ENCODE data around the gene IER2.

The IER2 gene

DNA sequence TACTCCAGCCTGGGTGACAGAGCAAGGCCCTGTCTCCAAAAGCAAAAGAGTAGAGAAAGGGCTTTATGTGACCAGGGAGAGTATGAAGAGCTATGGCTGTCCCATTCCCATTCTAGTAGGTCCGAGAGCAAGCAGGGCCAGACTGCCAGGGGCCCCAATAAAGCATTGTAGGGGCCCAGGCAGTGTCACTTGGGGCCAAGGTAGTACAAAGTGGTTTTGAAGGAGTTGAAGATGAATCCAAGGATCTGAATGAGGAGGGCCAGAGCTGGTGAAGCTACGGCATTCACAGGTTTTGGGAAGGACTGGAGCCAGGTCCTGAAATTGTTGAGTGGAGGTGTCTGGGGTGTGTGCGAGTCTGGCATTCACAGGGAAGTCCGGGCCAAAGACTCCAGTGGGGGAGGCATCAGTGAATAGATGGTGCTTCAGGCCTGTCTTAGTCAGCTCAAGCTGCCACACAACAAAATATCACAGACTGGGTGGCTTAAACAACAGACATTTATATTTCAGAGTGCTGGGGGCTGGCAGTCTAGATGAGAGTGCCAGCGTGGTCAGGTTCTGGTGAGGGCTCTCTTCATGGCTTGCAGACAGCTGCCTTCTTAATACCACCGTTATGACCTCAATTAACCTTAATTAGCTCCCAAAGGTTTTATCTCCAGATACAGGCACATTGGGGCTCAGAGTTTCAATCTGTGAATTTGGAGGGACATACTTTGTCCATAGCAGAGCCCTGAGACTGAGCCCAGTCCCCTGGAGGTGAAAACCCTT lies 22.2 kb upstream of the IER2 start:
- TF ChIP-seq, protein P1, sequence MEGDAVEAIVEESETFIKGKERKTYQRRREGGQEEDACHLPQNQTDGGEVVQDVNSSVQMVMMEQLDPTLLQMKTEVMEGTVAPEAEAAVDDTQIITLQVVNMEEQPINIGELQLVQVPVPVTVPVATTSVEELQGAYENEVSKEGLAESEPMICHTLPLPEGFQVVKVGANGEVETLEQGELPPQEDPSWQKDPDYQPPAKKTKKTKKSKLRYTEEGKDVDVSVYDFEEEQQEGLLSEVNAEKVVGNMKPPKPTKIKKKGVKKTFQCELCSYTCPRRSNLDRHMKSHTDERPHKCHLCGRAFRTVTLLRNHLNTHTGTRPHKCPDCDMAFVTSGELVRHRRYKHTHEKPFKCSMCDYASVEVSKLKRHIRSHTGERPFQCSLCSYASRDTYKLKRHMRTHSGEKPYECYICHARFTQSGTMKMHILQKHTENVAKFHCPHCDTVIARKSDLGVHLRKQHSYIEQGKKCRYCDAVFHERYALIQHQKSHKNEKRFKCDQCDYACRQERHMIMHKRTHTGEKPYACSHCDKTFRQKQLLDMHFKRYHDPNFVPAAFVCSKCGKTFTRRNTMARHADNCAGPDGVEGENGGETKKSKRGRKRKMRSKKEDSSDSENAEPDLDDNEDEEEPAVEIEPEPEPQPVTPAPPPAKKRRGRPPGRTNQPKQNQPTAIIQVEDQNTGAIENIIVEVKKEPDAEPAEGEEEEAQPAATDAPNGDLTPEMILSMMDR (conservative IDR thresholded peaks at IDR 0.05; ENCODE audit: control insufficient read depth, insufficient read depth, low read depth, low read length), result no peak
- no peak for DNase-seq (ENCODE audit: low read depth)
- H3K4me3 ChIP-seq (ENCODE audit: control insufficient read depth, low read depth, low read length), result no peak overlapping the region

DNA sequence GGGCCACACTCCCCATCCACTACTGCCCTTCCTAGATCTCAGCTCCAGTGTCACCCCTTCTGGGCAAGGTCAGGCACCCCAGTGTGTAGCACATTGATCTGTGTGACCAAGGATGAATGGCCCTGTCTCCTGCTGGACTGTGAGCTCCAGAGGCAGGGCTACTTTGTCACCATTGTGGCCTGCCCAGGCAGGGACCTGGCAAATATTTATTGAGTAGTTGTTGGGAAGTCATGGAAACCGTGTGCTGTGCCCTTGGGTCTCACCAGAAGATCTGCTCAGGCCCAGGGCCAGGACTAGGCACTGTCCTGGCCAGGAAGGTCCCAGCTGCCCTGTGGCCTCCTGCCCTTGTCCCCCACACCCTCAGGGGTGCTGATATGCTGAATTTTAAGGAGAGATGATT lies 21.6 kb upstream of the IER2 start:
- DNase-seq (ENCODE audit: low read depth), result no peak
- TF ChIP-seq, protein P1 (conservative IDR thresholded peaks at IDR 0.05; ENCODE audit: control insufficient read depth, insufficient read depth, low read depth, low read length), result no peak
- no peak overlapping the region for H3K4me3 ChIP-seq (ENCODE audit: control insufficient read depth, low read depth, low read length)

DNA sequence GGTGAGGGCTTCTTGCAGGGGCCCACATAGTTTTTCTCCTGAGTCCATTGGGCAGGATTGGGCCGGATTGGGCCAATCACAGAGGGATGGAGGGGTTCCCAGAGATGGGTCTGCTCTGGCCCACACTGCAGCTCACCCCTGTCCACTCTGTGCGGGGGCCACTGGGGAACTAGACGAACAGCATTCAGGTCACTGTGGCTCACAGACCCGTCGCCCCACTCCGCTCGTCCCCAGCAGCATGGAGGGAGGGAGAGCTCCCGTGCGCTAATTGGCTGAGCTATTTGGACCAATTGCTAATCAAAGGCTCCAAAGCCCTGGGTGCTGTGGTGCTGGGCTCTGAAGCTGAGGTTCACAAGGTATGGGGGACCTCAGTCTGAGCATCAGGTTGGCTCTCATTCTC lies 20.8 kb upstream of the IER2 start:
- TF ChIP-seq, protein P1 (conservative IDR thresholded peaks at IDR 0.05; ENCODE audit: control insufficient read depth, insufficient read depth, low read depth, low read length), result no peak
- H3K4me3 ChIP-seq (ENCODE audit: control insufficient read depth, low read depth, low read length), result no peak overlapping the region
- DNase-seq (ENCODE audit: low read depth), result no peak

DNA sequence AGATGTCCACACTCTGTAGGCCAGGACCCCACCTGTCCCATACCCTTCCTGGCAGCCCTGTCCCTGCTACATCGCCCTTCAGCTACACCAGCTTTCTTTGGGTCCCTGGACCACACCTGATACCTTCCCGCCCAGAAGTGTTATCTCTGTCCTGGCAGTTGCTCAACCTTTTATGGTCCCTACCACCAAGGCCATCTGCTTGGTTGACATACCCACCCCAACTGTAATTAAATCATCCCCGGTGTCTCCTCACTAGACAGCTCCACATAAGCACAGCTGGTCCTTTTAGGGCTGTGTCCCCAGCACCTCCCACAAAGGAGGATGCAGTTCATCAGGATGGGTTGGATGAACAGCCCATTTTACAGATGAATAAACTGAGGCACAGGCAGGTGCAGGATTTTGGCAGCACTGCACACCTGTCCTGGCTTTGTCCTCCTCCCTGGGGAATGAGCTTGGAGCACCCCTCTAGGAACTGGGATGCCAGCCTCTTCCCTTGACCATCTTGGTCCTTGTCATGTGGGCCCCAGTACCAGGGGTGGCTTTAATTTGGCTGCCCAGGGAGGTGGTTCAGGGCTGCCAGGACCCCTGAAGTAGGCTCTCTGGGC lies 19.2 kb upstream of the IER2 start:
- H3K4me3 ChIP-seq (ENCODE audit: control insufficient read depth, low read depth, low read length), result no peak overlapping the region
- DNase-seq (ENCODE audit: low read depth), result no peak
- TF ChIP-seq, protein P1 (conservative IDR thresholded peaks at IDR 0.05; ENCODE audit: control insufficient read depth, insufficient read depth, low read depth, low read length), result no peak

DNA sequence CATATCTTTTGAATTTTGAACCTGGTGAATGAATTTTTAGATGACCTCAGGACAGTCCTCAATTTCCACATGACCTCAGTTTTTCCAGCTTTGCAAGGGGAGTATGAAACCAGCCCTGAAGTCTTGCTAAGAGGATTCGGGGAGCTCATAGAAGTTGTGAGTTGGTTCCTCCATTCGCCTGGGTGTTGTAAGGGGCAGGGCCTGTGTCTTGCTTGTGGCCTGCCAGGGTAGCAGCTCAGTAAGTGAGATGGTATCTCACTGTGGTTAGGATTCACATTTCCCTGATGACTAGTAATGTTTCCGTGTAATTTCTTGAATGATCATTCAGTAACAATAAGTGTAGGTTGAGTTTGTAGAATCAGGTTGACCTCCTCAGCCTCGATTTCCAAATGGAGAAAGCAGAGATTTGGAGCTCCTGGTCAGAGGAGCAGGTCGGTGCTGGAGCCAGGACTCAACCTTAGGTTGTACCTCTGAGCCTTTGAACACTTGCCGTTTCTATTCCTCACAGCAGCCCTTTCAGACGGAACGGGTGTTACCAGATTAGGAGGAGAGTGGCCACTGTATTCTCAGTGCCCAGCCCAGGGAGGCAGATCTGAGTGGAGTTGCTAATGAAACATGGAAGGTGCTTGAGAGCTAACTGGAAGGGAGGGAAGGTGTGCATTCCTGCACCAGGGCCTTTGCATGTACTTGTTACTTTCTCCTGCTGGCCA lies 17.6 kb upstream of the IER2 start:
- peak; percentile 78 for DNase-seq (ENCODE audit: low read depth)
- TF ChIP-seq, protein P1 (conservative IDR thresholded peaks at IDR 0.05; ENCODE audit: control insufficient read depth, insufficient read depth, low read depth, low read length), result no peak
- no peak overlapping the region for H3K4me3 ChIP-seq (ENCODE audit: control insufficient read depth, low read depth, low read length)

DNA sequence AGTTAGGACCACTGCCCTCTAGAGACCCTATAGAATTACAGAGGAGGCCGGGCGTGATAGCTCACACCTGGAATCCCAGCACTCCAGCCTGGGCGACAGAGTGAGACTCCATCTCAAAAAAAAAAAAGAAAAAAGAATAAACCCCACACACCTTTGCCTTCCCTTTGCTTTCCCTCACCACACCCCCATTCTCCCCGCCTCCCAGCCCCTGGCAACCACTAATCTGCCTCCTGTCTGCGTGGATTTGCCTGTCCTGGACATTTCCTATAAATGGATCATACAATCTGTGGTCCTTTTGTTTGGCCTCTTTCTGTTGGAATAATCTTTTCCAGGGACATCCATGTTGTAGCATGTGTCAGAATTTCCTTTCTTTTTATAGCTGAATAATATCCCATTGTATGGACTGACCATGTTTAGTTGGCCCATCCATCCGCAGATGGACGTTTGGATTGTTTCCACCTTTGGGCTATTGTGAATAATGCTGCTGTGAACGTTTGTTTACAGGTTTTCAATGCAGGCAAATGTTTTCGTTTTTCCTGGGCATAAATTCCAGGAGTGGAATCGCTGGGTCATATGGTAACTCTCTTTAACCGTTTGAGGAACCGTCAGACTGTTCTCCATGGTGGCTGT lies 16.9 kb upstream of the IER2 start:
- no peak overlapping the region for H3K4me3 ChIP-seq (ENCODE audit: control insufficient read depth, low read depth, low read length)
- TF ChIP-seq, protein P1 (conservative IDR thresholded peaks at IDR 0.05; ENCODE audit: control insufficient read depth, insufficient read depth, low read depth, low read length), result no peak
- no peak for DNase-seq (ENCODE audit: low read depth)

All from fibroblast of mammary gland (primary cell).